NCI-H1105 (cell line): ENCODE results near the gene SMPD3.
A peak's percentile ranks its signal among the peaks of the same experiment; 100 is the strongest.
"Not testable (repeated sequence)": the region's sequence is repeated elsewhere in the genome, so short reads cannot be mapped to it uniquely, and the experiment has no call there.

Experiments used
- DNase-seq: peaks from one replicate; lab custom pipeline; 2025; lab: John Stamatoyannopoulos, UW

SMPD3 gene

GRCh38 chr16:68448360-68448970, at the start of gene SMPD3:
SMPD3 (minus strand) TSS chr16:68448508; CDS start chr16:68372181, 76,327 bp downstream.
- peak; percentile 95 for DNase-seq

- DNase-seq, result peak; percentile 24
These were observed 48.4 kb upstream of the SMPD3 start for GRCh38 chr16:68496689-68497088.

GRCh38 chr16:68494261-68494660, 46.0 kb upstream of the SMPD3 start:
- not testable (repeated sequence) for DNase-seq

GRCh38 chr16:68493412-68494070, 45.2 kb upstream of the SMPD3 start:
- no peak for DNase-seq

- no peak for DNase-seq
These were observed 44.5 kb upstream of the SMPD3 start for GRCh38 chr16:68492543-68493411.

GRCh38 chr16:68492151-68492542, 43.8 kb upstream of the SMPD3 start:
- DNase-seq, result no peak

- no peak for DNase-seq
These were observed 43.3 kb upstream of the SMPD3 start for GRCh38 chr16:68491576-68491950.

GRCh38 chr16:68490829-68491575, 42.7 kb upstream of the SMPD3 start:
- no peak for DNase-seq

GRCh38 chr16:68490358-68490757, 42.0 kb upstream of the SMPD3 start:
- no peak for DNase-seq

GRCh38 chr16:68488554-68488953, 40.2 kb upstream of the SMPD3 start:
- no peak for DNase-seq

GRCh38 chr16:68487669-68488068, 39.4 kb upstream of the SMPD3 start:
- no peak for DNase-seq

- DNase-seq, result no peak
These were observed 38.9 kb upstream of the SMPD3 start for GRCh38 chr16:68487203-68487514.

- DNase-seq, result no peak
These were observed 38.3 kb upstream of the SMPD3 start for GRCh38 chr16:68486502-68487202.

GRCh38 chr16:68481636-68482035, 33.3 kb upstream of the SMPD3 start:
- no peak for DNase-seq

- DNase-seq, result no peak
These were observed 32.0 kb upstream of the SMPD3 start for GRCh38 chr16:68480084-68480995.

- no peak for DNase-seq
These were observed 31.0 kb upstream of the SMPD3 start for GRCh38 chr16:68479271-68479670.

GRCh38 chr16:68478526-68479250, 30.4 kb upstream of the SMPD3 start:
- no peak for DNase-seq

- DNase-seq, result no peak
These were observed 26.8 kb upstream of the SMPD3 start for GRCh38 chr16:68475071-68475470.

- no peak for DNase-seq
These were observed 25.2 kb upstream of the SMPD3 start for GRCh38 chr16:68473358-68474070.
